Fibroblast of skin of right biceps (primary cell): ENCODE measurements around the gene CHST9.
A peak's percentile ranks its signal among the peaks of the same experiment; 100 is the strongest.
"Not testable (repeated sequence)": the region's sequence is repeated elsewhere in the genome, so short reads cannot be mapped to it uniquely, and the experiment has no call there.

Experiments
- DNase-seq: peaks from one replicate; pipeline ENCODE4 v3.0.0-alpha.2; 2013

The CHST9 gene

DNA sequence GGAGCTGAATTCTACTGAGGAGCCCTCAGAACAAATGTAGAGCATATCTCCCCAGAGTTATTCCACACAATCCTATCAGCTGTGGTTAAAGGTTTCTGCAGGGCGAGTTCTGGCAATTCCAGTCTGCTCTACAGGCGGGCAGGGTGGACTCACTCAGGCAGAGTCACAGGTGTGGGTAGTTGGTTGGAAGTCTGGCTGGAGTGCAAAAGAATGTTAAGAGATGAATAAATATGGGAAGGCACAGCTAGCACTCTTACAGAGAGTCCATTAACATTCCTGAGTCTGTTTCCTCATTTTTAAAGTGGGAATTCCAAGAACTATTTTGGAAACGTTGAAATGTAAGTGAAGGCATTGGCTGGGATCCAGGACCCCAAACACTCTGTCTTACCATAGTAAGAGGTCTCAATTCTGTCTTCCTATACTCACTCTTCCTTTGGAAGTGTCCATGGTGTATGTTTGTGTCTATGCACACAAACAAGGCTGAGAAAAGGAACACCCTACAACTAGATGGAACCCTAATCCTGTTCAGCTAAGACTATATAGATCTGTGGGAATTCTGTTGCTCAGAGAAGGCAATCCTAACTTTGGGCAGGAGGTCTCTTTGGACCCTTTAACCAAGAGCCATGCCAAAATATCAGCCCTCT, 256.3 kb downstream of the CHST9 start:
- no peak for DNase-seq

DNA sequence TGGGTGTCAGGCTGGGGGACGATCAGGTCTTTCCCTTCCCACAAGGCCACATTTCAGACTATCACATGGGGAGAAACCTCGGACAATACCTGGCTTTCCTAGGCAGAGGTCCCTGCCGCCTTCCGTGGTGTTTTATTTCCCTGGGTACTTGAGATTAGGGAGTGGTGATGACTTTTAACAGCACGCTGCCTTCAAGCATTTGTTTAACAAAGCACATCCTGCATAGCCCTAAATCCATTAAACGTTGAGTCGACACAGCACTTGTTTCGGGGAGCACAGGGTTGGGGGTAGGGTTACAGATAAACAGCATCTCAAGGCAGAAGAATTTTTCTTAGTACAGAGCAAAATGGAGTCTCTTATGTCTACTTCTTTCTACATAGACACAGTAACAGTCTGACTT, 257.3 kb downstream of the CHST9 start:
- DNase-seq: not testable (repeated sequence)

GRCh38 chr18:26926066-26926675, 258.9 kb downstream of the CHST9 start:
- no peak for DNase-seq

- no peak for DNase-seq
These were observed 259.8 kb downstream of the CHST9 start for GRCh38 chr18:26925313-26925712.

DNA sequence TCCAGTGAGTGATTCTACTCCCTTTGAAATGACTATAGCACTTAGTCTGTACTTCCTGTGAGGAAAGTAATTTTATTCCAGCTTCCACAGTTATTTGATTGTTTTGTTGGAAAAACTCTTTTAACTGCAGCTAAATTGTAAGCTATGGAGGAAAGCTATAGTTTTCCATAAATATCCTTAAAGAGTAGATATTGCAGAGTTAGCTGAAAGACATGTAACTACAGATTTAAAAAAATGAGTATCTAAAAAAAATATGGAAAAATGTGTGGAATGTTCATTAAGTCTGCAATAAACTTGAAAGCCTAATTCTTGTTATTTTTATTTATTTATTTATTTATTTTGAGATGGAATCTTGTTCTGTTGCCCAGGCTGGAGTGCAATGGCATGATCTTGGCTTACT, 262.8 kb downstream of the CHST9 start:
- no peak for DNase-seq

DNA sequence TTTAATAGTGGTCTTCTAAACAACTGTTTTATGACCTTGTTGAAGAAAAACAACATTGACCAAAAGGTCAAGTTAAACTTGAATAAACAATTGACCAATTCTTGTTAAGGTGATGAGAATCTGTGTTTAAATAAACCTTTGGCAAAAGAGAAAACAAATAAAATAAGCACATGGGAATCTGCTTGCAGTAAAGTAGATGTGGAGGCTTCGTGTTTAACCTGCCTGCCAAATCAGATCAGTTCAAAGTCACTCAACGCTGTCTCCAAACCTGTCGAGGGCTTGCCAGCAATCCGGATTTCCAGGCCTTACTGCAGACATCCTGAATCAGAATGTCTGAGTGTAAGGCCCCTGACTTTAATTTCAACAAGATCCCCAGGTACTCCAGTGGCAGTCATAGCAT, 264.5 kb downstream of the CHST9 start:
- DNase-seq: no peak

DNA sequence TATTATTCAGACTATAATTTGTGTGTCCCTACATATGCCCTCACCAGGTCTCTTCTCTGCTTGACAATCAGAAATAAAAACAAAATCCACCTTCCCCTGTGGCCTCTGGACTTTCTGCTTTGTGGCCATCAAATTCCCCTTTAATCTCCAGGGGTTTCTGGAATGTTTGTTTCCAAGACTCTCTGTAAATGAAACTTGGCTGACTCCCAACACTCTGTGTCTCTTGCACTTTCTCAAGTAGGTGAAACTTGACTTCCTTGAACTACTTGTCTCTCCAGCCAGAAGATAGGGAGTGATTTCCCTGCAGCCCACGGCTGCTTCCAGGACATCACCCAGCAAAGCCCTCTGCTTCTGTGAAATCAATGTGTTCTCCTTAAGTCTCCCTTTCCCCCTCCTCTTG, 265.5 kb downstream of the CHST9 start:
- peak; percentile 2 for DNase-seq

GRCh38 chr18:26919201-26919600, 265.9 kb downstream of the CHST9 start:
- no peak for DNase-seq

DNA sequence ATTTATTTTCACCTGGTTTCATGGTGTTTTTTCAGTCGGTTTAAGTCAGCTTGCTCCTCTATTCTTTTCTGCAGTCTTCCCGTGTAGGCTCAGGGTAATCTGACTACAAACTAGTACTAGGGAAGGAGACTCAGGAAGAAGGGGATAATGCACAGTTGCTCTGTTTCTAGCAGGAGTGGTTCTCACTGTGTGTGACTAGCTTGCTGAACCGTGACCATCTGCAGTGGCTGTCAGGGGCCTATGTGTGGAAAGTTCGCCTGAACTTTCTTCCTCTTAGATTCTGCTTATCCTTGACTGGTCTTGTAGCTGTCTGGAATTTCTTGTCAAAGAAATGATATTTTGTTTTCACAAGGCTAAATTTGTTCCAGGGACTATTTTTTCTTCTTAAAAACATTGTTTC, 273.3 kb downstream of the CHST9 start:
- no peak for DNase-seq

DNA sequence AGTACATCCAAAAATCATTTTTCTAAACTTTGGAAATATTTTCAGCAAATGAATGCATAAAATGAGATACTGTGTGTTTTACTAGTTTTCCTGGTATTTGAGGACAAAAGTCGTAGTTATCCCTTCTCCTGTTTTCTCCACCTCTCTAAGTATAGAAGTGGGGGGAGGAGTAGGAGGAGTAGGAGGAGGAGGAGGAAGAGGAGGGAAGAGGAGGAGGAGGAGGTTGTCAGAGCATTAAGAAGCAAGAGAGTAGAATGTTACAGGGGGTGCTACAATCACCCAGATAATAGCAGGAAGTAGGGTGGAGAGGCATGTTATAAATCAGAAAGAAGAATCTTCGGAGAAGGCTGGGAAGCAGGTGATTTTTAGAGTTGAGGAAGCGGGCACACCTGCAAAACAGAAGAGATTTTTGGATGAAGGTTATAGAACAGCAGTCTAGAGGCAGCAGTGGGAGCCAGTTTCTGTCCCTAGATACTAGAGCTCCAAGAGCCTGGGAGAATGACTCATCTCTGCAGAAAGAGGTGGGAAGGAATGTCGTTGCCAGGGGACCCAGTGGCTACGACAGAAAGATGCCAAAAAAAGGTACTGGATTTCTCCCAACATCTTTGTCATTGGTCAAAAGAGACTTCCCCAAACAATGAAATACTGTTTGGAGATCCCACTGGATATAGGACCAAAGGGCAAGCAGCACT, 275.4 kb downstream of the CHST9 start:
- no peak for DNase-seq

DNA sequence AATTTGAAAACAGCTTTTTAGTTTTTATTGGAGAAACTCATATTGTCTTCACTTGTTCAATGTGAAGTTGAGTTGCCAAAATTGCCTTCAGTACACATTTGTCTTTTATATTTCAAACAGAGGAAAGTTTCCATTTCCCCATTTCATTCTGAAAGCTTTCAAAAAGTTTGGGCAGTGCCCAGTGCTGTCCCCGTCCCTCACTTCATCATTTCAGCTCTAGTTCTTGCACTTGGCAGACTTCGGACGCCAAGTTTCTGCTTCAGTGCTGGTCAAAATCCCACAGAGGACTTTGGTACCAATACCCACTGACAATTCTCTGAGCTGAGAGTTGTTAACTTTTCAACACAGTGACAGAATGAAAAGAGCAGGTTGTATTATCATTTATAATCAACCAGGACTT, 276.2 kb downstream of the CHST9 start:
- no peak for DNase-seq

DNA sequence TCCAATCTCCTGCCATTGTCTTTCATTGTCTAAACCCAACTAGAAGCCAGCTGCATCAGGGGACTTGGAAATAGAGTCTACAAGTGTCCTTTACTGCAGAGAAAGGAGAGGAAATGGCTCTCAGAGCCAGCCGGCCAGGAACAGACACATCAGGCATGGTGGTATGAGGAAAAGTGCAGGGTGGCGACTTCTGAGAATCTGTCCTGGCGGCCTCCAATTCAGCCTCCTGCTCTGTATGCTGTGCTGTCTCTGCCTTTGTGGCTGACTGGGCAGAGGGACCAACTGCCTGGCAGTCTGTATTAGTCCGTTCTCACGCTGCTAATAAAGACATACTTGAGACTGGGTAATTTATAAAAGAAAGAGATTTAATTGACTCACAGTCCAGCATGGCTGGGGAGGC, 282.8 kb downstream of the CHST9 start:
- DNase-seq: no peak

GRCh38 chr18:26901020-26901419, 284.1 kb downstream of the CHST9 start:
- DNase-seq: no peak

GRCh38 chr18:26894426-26894825, 290.7 kb downstream of the CHST9 start:
- no peak for DNase-seq

GRCh38 chr18:26893996-26894395, 291.1 kb downstream of the CHST9 start:
- no peak for DNase-seq

DNA sequence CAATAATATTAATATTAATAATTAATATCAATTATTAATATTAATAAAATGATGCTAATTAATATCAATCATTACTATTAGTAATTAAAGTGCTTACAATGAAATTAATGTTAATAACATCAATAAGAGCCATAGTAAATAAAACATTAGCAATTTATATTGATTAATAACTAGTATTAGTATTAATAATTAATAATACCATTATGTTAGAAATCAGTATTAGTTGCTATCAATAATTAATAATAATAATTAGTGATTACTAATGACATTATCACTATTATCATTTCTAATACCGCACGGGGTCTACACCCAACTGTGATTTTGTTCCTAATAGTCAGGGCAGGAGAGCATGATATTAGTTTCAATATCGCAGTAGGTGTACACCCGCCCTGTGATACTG, 296.8 kb downstream of the CHST9 start:
- DNase-seq: no peak

DNA sequence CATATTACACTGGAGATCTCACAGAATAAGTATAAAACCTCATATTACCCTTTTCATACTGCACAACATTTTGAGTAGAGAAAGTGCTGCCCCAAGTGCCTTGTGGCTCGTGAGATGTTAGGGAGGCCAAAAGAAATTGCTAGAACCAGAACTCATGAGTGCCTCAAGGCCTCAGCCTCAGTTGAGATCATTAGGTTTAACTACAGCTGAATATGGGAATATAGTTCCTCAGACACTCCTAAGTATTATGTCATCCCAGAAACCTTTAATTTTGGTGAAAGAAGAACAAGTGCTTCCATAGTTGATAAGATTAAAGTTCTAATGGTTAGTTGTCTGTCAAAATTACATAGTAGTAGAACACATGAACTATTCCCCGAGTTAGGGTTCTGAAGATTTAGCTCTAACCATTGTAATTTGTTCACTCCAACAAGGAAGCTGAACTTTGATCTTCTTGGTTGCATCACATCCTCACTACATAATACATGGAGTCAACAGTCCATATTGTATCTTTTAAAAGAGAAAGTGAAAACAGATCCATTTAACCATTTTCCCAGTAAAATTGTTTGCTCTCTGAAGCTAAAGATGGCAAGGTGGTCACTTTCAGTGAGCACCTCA, 310.0 kb downstream of the CHST9 start:
- DNase-seq: no peak

GRCh38 chr18:26874283-26874682, 310.8 kb downstream of the CHST9 start:
- no peak for DNase-seq

GRCh38 chr18:26869640-26870039, 315.5 kb downstream of the CHST9 start:
- no peak for DNase-seq

GRCh38 chr18:26868968-26869586, 316.0 kb downstream of the CHST9 start:
- no peak for DNase-seq

DNA sequence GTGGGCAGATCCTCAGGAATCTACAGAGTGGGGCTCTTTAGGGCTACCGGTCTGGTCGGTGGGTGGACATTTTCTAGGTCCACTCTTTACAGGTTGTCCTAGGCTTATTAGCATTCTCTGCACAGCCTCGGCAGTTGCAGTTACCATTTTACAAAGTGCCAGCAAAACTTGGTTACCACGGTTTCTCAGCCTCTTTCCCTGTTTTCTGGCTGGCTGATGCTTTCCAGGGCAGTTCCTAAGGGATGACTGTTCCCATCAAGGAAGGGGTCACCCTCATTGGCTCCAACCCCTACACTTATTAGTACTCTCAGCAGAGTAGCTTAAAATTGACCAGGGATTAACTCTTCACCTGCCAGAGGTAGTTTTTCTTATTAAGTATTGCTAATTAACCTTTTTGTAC, 317.6 kb downstream of the CHST9 start:
- DNase-seq: no peak

- DNase-seq: no peak
These were observed 319.6 kb downstream of the CHST9 start, which contains the start of gene AQP4 for GRCh38 chr18:26865557-26865956. TSS of gene AQP4 (minus strand) at chr18:26865707. CDS start at chr18:26865689, 18 bp downstream.

DNA sequence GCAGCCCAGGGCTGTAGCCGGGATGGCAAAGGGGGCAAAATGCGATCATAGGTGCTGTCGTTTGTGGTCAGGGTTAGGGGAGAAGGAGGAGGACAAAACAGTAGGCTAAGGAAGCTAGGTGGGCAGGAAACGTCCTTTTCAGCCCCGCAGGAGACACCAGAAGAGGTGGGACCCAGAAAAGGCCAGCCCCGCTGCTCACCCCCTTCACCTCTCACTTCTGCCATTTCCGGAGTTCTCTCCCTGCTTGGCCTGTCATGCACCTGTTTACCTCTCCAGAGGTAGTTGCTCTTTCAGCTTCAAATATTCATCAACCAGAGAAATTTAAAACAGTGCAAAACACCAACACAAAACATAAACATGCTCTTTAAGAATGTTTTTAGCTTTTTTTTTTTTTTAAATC, 320.4 kb downstream of the CHST9 start:
- no peak for DNase-seq
